Activated gamma-delta T cell treated with anti-CD3 and anti-CD28 coated beads, Interleukin-2, amount 50 U/mL, for 16 hours (primary cell): ENCODE data around the gene TBC1D24.
"Not testable (repeated sequence)": the region's sequence is repeated elsewhere in the genome, so short reads cannot be mapped to it uniquely, and the experiment has no call there.

Source experiments
- DNase-seq: peaks from one replicate; pipeline ENCODE4 v3.0.0-alpha.2; 2020; ENCODE audit warnings: low read depth

TBC1D24 gene

DNA sequence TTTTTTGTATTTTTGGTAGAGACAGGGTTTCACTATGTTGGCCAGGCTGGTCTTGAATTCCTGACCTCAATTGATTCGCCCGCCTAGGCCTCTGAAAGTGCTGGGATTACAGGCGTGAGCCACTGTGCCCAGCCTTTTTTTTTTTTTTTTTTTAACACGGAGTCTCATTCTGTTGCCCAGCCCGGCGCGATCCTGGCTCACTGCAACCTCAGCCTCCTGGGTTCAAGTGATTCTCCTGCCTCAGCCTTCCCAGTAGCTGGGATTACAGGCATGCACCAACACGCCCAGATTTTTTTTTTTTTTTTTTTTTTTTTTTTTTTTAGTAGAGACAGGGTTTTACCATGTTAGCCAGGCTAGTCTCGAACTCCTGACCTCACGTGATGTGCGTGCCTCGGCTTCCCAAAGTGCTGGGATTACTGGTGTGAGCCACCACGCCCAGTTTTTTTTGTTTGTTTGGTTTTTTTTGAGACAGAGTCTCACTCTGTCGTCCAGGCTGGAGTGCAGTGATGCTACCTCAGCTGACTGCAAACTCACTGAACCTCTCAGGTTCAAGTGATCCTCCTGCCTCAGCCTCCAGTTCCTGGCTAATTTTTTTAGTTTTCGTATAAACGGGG is 58.3 kb downstream of the TBC1D24 start:
- DNase-seq = not testable (repeated sequence)

DNA sequence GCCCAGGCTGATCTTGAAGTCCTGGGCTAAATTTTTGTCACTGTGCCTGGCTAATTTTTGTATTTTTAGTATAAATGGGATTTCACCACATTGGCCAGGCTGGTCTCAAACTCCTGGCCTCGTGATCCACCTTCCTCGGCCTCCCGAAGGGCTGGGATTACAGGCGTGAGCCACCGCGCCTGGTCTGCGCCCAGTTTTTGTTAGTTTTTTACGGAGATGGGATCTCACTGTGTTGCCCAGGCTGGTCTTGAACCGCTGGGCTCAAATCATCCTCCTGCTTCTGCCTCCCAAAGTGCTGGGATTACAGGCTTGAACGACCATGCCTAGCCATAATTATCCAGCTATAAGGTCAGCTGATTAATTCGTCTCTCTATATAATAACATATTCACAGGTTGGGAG is 59.0 kb downstream of the TBC1D24 start:
- no peak for DNase-seq

GRCh38 chr16:2534335-2534734 is 59.4 kb downstream of the TBC1D24 start:
- DNase-seq = not testable (repeated sequence)

DNA sequence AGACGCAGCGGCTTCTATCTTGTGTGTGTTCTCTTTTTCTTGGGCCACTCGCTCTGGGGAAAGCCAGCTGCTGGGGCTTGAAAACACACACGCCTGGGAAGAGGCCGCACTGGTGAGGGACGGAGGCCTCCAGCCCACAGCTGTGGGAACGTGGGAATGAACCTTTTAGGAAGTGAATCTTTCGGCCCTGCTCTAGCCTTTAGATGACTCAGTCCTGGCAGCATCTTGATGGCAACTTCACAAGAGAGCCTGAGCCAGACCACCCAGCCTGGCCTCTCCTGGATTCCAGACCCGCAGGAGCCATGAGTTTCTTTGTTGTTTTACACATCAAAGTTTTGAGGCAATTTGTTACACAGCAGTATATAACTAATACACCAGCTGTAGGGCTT is 60.7 kb downstream of the TBC1D24 start:
- DNase-seq = no peak

GRCh38 chr16:2537451-2538379 is 62.8 kb downstream of the TBC1D24 start, which contains the start of gene PDPK1:
Gene PDPK1, plus strand, starts transcription at chr16:2538021. Its CDS starts 92 bp downstream, at chr16:2538113.
- peak; percentile 89 for DNase-seq

GRCh38 chr16:2539192-2539844 is 64.4 kb downstream of the TBC1D24 start:
- not testable (repeated sequence) for DNase-seq

- not testable (repeated sequence) for DNase-seq
Measured at GRCh38 chr16:2539845-2540458, 65.0 kb downstream of the TBC1D24 start.

DNA sequence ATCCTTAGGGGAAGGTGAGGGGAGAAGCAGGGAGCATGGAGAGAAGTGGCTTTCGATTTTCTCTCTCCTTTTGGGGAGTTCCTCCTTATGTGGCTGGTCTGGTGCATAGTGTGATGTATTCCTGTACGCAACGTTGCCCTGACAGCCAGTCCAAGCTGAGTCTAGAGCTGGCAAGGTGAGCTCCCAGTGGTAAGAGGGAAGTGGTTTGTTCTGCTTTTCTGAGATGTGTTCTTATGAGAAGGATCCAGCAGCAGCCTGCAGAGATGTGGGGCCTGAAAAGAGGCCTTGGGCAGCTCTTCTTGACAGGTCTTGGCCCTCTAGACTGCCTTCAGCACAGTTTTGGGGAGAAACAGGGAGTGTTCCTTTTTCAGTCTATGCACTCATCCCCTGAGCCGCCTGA is 66.0 kb downstream of the TBC1D24 start:
- not testable (repeated sequence) for DNase-seq

DNA sequence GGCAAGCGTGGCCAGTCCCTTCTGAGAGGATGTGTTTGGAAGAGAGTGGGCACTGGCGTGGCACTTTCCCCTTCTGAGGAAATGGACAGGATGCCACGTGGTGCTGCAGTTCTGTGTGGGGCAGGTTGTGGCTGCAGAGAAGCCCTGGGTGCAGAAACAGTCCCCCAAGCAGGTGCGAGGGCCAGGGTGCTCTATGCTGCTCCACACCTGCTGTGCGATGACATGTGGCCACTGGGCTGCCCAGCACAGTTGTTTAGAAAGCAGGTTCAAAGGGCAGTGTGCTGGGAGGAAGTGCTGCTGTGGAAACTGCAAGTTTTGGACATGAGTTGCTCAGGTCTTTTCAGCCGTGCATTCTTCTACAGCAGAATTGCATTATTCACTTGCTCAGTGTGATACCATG is 66.5 kb downstream of the TBC1D24 start:
- not testable (repeated sequence) for DNase-seq

DNA sequence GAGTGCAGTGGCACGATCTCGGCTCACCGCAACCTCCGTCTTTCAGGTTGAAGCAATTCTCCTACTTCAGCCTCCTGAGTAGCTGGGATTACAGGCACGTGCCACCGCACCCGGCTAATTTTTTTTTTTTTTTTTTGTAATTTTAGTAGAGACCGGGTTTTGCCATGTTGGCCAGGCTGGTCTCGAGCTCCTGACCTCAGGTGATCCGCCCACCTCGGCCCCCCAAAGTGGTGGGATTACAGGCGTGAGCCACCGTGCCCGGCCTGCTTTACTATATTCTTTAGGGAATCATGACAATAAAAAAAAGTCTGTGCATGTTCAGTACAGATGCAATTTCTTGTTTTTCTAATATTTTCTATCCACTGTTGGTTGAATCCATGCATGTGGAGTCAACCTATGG is 68.8 kb downstream of the TBC1D24 start:
- DNase-seq = not testable (repeated sequence)

DNA sequence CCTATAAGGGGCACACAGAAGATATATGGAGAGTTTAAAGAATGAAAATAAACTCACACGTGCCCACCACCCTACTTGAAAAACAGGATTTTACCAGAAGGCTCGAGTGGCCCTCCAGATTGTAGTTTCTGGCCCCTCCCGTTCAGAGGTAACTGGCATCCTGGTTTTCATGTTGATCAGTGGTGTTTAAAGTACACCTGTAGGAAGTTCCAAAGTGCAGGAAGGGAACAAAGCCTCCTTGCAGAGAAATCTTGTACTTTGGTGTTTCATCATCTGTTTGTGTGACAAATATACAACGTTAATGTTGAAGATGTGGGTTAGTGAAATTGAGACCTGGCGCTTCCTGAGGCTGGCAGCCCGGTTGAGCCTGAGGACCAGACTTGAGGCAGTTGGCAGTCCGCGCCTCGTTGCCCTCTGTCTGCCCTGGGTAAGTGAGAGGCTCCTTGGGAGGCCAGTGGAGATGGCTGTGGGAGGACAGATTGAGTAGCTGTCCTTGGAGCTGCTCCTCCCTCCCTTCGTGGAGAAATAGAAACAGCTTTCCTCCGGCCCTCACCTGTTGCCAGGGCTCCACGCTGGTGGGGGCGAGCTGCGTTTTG is 75.5 kb downstream of the TBC1D24 start:
- not testable (repeated sequence) for DNase-seq

DNA sequence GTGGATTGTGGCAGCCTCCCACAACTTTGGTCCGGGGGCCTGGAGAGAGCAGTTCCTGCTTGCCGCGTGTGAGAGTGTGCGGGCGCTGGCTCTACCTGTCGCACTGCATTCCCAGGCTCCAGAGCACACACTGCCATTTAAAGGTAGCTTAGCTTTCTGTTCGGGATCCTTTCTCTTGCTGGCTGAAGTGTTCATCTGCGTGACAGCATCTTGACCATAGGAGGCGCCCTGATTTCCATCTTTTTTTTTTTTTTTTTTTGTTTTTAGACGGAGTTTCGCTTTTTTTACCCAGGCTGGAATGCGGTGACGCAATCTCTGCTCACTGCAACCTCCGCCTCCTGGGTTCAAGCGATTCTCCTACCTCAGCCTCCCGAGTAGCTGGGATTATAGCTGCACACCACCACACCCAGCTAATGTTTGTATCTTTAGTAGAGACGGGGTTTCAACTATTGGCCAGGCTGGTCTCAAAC is 76.5 kb downstream of the TBC1D24 start:
- not testable (repeated sequence) for DNase-seq

DNA sequence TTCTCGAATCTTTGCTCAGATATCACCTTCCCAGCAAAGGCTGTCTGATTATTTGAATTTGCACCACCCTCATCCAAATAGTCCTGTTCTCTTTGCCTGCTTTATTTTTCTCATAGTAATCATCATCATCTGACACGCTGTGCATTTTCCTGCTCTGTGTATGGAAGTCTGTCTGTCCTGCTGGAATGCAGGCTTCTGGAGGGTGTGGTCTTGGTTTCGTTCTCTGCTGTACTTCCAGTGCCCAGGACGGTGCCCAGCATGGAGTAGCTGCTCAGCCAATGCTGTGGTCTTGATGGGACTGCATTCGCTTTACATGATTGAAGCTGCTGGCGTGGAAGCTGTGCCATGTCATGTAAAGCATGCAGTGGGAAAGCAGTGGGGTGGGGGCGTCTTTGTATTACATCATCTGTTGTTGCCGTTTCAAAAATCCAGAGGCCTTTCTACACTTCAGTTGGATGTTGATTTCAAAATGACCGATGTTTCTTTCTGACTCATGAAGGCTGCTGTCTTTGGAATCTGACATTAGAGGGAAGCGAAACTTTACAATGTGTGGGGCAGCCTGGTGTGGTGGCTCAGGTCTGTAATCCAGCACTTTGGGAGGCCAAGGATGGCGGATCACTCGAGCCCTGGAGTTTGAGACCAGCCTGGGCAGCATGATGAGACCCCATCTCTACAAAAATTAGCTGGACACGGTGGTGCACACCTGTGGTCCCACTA is 79.9 kb downstream of the TBC1D24 start:
- DNase-seq = not testable (repeated sequence)
